Keratinocyte (primary cell): Measurements from ENCODE around the gene MED17. TPM values are rescaled to one million over a fixed set of nuclear protein-coding genes. Genes with fewer than 3 reads are reported as not detected.

ENCODE experiments used
- DNase-seq: peaks from one replicate; pipeline ENCODE4 v3.0.0-alpha.2; 2011; ENCODE audit warnings: low read depth, missing footprints, low spot score
- FAIRE-seq: peaks from 2 replicates; lab custom pipeline; 2011; peaks lifted over from hg19 to GRCh38; lab: Jason Lieb, UNC
- H2AFZ ChIP-seq: 2 replicates; pipeline ENCODE4 v1.6.0; 2012; ENCODE audit warnings: low read length, control low read depth, inconsistent platforms; ENCODE audit not compliant: control insufficient read depth
- H3K27ac ChIP-seq: 2 replicates; pipeline ENCODE4 v1.5.1; 2011; ENCODE audit warnings: low read length; ENCODE audit not compliant: control insufficient read depth, insufficient read depth
- H3K27me3 ChIP-seq: 3 replicates; pipeline ENCODE4 v1.6.0; 2011; ENCODE audit warnings: low read length; ENCODE audit not compliant: control insufficient read depth, insufficient read depth; ENCODE audit errors: extremely low read depth
- H3K36me3 ChIP-seq, 2 experiments: 2 replicates in 1 of 2; 3 replicates in 1 of 2; pipeline ENCODE4 v1.5.1; 2011; ENCODE audit warnings: low read length in 2 of 2, mild to moderate bottlenecking in 1 of 2; ENCODE audit not compliant: control insufficient read depth in 2 of 2, insufficient read depth in 2 of 2; ENCODE audit errors: extremely low read depth in 1 of 2
- H3K4me1 ChIP-seq: 3 replicates; pipeline ENCODE4 v1.5.1; 2011; ENCODE audit warnings: low read length; ENCODE audit not compliant: control insufficient read depth, insufficient read depth; ENCODE audit errors: extremely low read depth
- H3K4me2 ChIP-seq: 3 replicates; pipeline ENCODE4 v1.6.0; 2011; ENCODE audit warnings: low read depth, low read length; ENCODE audit not compliant: control insufficient read depth, insufficient read depth; ENCODE audit errors: extremely low read depth
- H3K4me3 ChIP-seq, 3 experiments: fragments of 200-600 bp in 1 of 3; sonication (generic) in 1 of 3; 2 replicates in 2 of 3; 3 replicates in 1 of 3; pipeline ENCODE4 v1.5.1; 2011 to 2016; ENCODE audit warnings: low read length in 3 of 3, mild to moderate bottlenecking in 3 of 3, control low read depth in 2 of 3, inconsistent platforms in 1 of 3, low read depth in 1 of 3, mixed read lengths in 1 of 3, mixed run types in 1 of 3, moderate library complexity in 1 of 3; ENCODE audit not compliant: control insufficient read depth in 2 of 3, insufficient read depth in 2 of 3; ENCODE audit errors: extremely low read depth in 1 of 3
- H3K79me2 ChIP-seq: 2 replicates; pipeline ENCODE4 v1.6.0; 2012; ENCODE audit warnings: low read length; ENCODE audit not compliant: control insufficient read depth, insufficient read depth
- H3K9ac ChIP-seq: 3 replicates; pipeline ENCODE4 v1.6.0; 2011; ENCODE audit warnings: low read length; ENCODE audit not compliant: control insufficient read depth, insufficient read depth; ENCODE audit errors: extremely low read depth
- H3K9me1 ChIP-seq: 3 replicates; pipeline ENCODE4 v1.6.0; 2011; ENCODE audit warnings: low read length; ENCODE audit not compliant: control insufficient read depth, insufficient read depth; ENCODE audit errors: extremely low read depth
- H3K9me3 ChIP-seq: 2 replicates; pipeline ENCODE4 v1.5.1; 2012; ENCODE audit warnings: low read depth, low read length; ENCODE audit not compliant: control insufficient read depth
- H4K20me1 ChIP-seq: 3 replicates; pipeline ENCODE4 v1.6.0; 2011; ENCODE audit warnings: low read length; ENCODE audit not compliant: control insufficient read depth, insufficient read depth; ENCODE audit errors: extremely low read depth
- CTCF ChIP-seq, 3 experiments: IDR thresholded peaks in 1 of 3; conservative IDR thresholded peaks in 1 of 3; optimal IDR thresholded peaks in 1 of 3; 2 replicates in 2 of 3; 3 replicates in 1 of 3; pipeline versions ENCODE3 to v1.5.1; 2011; ENCODE audit warnings: low read length in 3 of 3, mild to moderate bottlenecking in 3 of 3, moderate library complexity in 2 of 3, control low read depth in 1 of 3, inconsistent platforms in 1 of 3; ENCODE audit not compliant: insufficient read depth in 2 of 3; ENCODE audit errors: extremely low read depth in 1 of 3
- EZH2 ChIP-seq: IDR thresholded peaks from one replicate; pipeline ENCODE4 v1.6.1; 2012; ENCODE audit warnings: inconsistent platforms, mild to moderate bottlenecking, low read length, moderate library complexity
- dilution Hi-C: fragments of 300-500 bp; cut with MboI; formaldehyde crosslinking; loops from one replicate; pipeline ENCODE4 v1.7.0; 2020; ENCODE audit warnings: low sequenced_read_pairs; ENCODE audit not compliant: extremely low pct_ligation_motif_present
- polyA plus RNA-seq, 5 experiments: library from polyadenylated mRNA; depleted of rRNA in 3 of 5; stranded (reverse) in 3 of 5; stranded (forward) in 1 of 5; unstranded in 1 of 5; fragments of >200 nt; gene quantifications; 1 replicate in 1 of 5; 2 replicates in 3 of 5; 3 replicates in 1 of 5; pipeline versions ENCODE4 v1.2.1 to v1.2.3, GENCODE V29; 2011 to 2012; ENCODE audit warnings: missing spikeins in 2 of 5, low read depth in 1 of 5, low replicate concordance in 1 of 5

The MED17 gene
- polyA plus RNA-seq, 1 donor (not counting 4 experiments of a cell fraction or from before 2014, with no cell fraction given) = 25.1 TPM

DNA sequence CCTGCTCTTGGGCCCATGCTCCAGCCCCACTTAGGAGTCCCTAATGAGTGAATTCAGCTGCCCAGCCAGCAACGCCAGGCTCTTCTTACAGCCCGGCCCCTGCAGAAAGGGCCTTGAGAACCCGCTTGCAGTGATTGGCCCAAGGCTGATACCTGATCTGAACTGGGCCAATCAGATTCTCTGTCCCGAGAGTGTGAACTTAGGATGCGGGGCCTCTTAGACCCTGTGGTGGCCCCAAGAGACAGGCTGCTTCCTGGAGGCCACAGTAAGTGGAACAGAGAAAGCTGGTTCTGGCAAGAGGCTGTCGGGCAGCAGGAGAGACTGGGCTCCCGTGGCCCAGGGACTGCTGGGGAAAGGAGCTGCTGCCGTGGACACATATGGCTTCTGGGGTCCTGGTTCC lies 54.9 kb downstream of the MED17 start:
- Histone ChIP-seq H3K4me2 (no peak overlapping the region), H3K9ac (no peak overlapping the region)

DNA sequence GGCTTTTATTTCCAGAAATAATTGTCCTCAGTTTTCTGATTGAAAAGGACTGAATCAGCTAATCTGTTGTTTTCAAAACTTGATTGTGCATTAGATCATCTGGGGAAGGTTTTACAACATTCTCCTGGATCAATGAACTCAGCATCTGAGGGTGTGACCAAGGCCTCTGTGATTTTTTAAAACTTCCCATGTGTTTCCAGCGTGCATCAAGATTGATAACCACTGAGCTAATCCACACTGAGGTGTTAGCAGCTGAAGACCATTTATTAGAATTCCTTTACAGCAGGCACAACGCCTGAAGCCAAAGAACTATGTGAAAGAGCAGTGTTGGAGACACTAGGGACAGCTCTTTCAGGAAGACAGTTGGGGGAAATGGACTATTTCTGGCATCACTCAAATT lies 56.1 kb downstream of the MED17 start:
- DNase-seq (no peak), FAIRE-seq (no peak)
- no peaks in the 10 kb centered on the region for H3K9me3 ChIP-seq
- no peak overlapping the region for H3K27ac ChIP-seq
- no peak overlapping the region for H2AFZ ChIP-seq
- no peak overlapping the region for H3K4me2 ChIP-seq
- TF ChIP-seq EZH2 (no peak), CTCF (optimal IDR thresholded peaks at IDR 0.05 in 1 of 3, IDR thresholded peaks at IDR 0.05 in 1 of 3, conservative IDR thresholded peaks at IDR 0.05 in 1 of 3; ENCODE audit: extremely low read depth in 1 of 3, insufficient read depth in 2 of 3, low read length in 3 of 3) (no peak)
- H3K36me3 ChIP-seq = no peaks in the 10 kb centered on the region
- H4K20me1 ChIP-seq = no peaks in the 10 kb centered on the region
- peaks cover 13% of the 10 kb centered on the region for H3K4me1 ChIP-seq
- no peaks in the 10 kb centered on the region for H3K9me1 ChIP-seq
- no peaks in the 10 kb centered on the region for H3K79me2 ChIP-seq
- H3K4me3 ChIP-seq = no peak overlapping the region
- dilution Hi-C loops = no loop called here
- H3K27me3 ChIP-seq = no peaks in the 10 kb centered on the region
- no peak overlapping the region for H3K9ac ChIP-seq

More for the DNA sequence above, 54.9 kb downstream of the MED17 start:
- no peaks in the 10 kb centered on the region for H3K9me1 ChIP-seq
- dilution Hi-C loops = no loop called here
- H3K27ac ChIP-seq = no peak overlapping the region
- H2AFZ ChIP-seq = no peak overlapping the region
- no peaks in the 10 kb centered on the region for H3K9me3 ChIP-seq
- no peaks in the 10 kb centered on the region for H3K27me3 ChIP-seq
- no peaks in the 10 kb centered on the region for H4K20me1 ChIP-seq
- no peak for FAIRE-seq
- TF ChIP-seq EZH2 (no peak), CTCF (optimal IDR thresholded peaks at IDR 0.05 in 1 of 3, IDR thresholded peaks at IDR 0.05 in 1 of 3, conservative IDR thresholded peaks at IDR 0.05 in 1 of 3; ENCODE audit: extremely low read depth in 1 of 3, insufficient read depth in 2 of 3, low read length in 3 of 3) (no peak)
- no peaks in the 10 kb centered on the region for H3K79me2 ChIP-seq
- DNase-seq = no peak
- no peak overlapping the region for H3K4me3 ChIP-seq
- H3K36me3 ChIP-seq = no peaks in the 10 kb centered on the region
- peaks cover 6% of the 10 kb centered on the region for H3K4me1 ChIP-seq
